ENCODE data around the gene TLK1. TPM values are rescaled to one million over a fixed set of nuclear protein-coding genes. Genes with fewer than 3 reads are reported as not detected.

Gene TLK1
- total RNA-seq, 2 donors from 2014 or later, result 85.4 to 85.8 TPM

GRCh38 chr2:171169839-171170238, 9.1 kb upstream of the TLK1 start:
- Mint-ChIP-seq H3K4me1 (peaks cover 3% of the 10 kb centered on the region), H3K4me3 (no peak overlapping the region), H3K9me3 (no peaks in the 10 kb centered on the region), H3K27me3 (ENCODE audit: insufficient read depth) (no peaks in the 10 kb centered on the region), H3K36me3 (ENCODE audit: low read depth) (no peaks in the 10 kb centered on the region), H3K27ac (no peak overlapping the region)
- no peaks in the 10 kb centered on the region for H3K9me3 ChIP-seq (ENCODE audit: control insufficient read depth, low read length)
- H3K4me3 ChIP-seq (ENCODE audit: low read length), result no peak overlapping the region
- TF ChIP-seq CTCF (conservative IDR thresholded peaks at IDR 0.05), result no peak
- H3K4me1 ChIP-seq (ENCODE audit: control insufficient read depth, insufficient read depth, low read length), result no peaks in the 10 kb centered on the region
- H3K27ac ChIP-seq (ENCODE audit: low read depth, low read length), result no peak overlapping the region
- H3K9ac ChIP-seq (ENCODE audit: extremely low read depth, low read length, poor library complexity, severe bottlenecking), result no peak overlapping the region
- no peaks in the 10 kb centered on the region for H3K36me3 ChIP-seq (ENCODE audit: control insufficient read depth, insufficient read depth, low read length)
- no peaks in the 10 kb centered on the region for H3K27me3 ChIP-seq (ENCODE audit: control insufficient read depth, insufficient read depth, low read length, poor library complexity, severe bottlenecking)
- no peak for DNase-seq

GRCh38 chr2:171169333-171169732, 8.6 kb upstream of the TLK1 start:
- 75 to 100% methylated on average over 1 to 2 of the region's 2 CpGs for WGBS, 2 experiments (ENCODE audit: insufficient coverage in 1 of 2, insufficient read length in 1 of 2)
- H3K27me3 Mint-ChIP-seq (ENCODE audit: insufficient read depth), result no peaks in the 10 kb centered on the region
- Histone ChIP-seq H3K4me1 (ENCODE audit: control insufficient read depth, insufficient read depth, low read length) (no peaks in the 10 kb centered on the region), H3K4me3 (ENCODE audit: low read length) (no peak overlapping the region), H3K9me3 (ENCODE audit: control insufficient read depth, low read length) (no peaks in the 10 kb centered on the region), H3K27me3 (ENCODE audit: control insufficient read depth, insufficient read depth, low read length, poor library complexity, severe bottlenecking) (no peaks in the 10 kb centered on the region), H3K9ac (ENCODE audit: extremely low read depth, low read length, poor library complexity, severe bottlenecking) (no peak overlapping the region), H3K27ac (ENCODE audit: low read depth, low read length) (no peak overlapping the region), H3K36me3 (ENCODE audit: control insufficient read depth, insufficient read depth, low read length) (no peaks in the 10 kb centered on the region)
- no peaks in the 10 kb centered on the region for H3K36me3 Mint-ChIP-seq (ENCODE audit: low read depth)
- peaks cover 3% of the 10 kb centered on the region for H3K4me1 Mint-ChIP-seq
- DNase-seq, result no peak
- TF ChIP-seq CTCF (conservative IDR thresholded peaks at IDR 0.05), result no peak
- H3K27ac Mint-ChIP-seq, result no peak overlapping the region
- H3K4me3 Mint-ChIP-seq, result no peak overlapping the region
- H3K9me3 Mint-ChIP-seq, result no peaks in the 10 kb centered on the region

- no peaks in the 10 kb centered on the region for H3K27me3 ChIP-seq (ENCODE audit: control insufficient read depth, insufficient read depth, low read length, poor library complexity, severe bottlenecking)
- Mint-ChIP-seq H3K27ac (no peak overlapping the region), H3K9me3 (no peaks in the 10 kb centered on the region), H3K27me3 (ENCODE audit: insufficient read depth) (no peaks in the 10 kb centered on the region), H3K4me3 (no peak overlapping the region), H3K36me3 (ENCODE audit: low read depth) (no peaks in the 10 kb centered on the region), H3K4me1 (peaks cover 6% of the 10 kb centered on the region)
- no peak for TF ChIP-seq CTCF (conservative IDR thresholded peaks at IDR 0.05)
- H3K4me1 ChIP-seq (ENCODE audit: control insufficient read depth, insufficient read depth, low read length), result no peaks in the 10 kb centered on the region
- H3K36me3 ChIP-seq (ENCODE audit: control insufficient read depth, insufficient read depth, low read length), result no peaks in the 10 kb centered on the region
- H3K4me3 ChIP-seq (ENCODE audit: low read length), result no peak overlapping the region
- no peak overlapping the region for H3K9ac ChIP-seq (ENCODE audit: extremely low read depth, low read length, poor library complexity, severe bottlenecking)
- no peaks in the 10 kb centered on the region for H3K9me3 ChIP-seq (ENCODE audit: control insufficient read depth, low read length)
- no peak overlapping the region for H3K27ac ChIP-seq (ENCODE audit: low read depth, low read length)
- no peak for DNase-seq
- WGBS, 2 experiments (ENCODE audit: insufficient coverage in 1 of 2, insufficient read length in 1 of 2), result 88 to 100% methylated on average over 1 of the region's 1 CpG
Observed at GRCh38 chr2:171167352-171167997, 6.8 kb upstream of the TLK1 start.

All from endodermal cell (in vitro differentiated cells).